Activated CD4-positive, alpha-beta T cell treated with anti-CD3 and anti-CD28 coated beads, Interleukin-2, amount 50 U/mL, for 4 hours (primary cell): Measurements from ENCODE around the gene ZC3H15.

Source experiments
- DNase-seq, 2 experiments: peaks; one replicate each; pipeline ENCODE4 v3.0.0-alpha.2; 2020

Gene ZC3H15

GRCh38 chr2:186546846-186547245 lies 60.8 kb downstream of the ZC3H15 start:
- no peak for DNase-seq

- no peak for DNase-seq
Measured at GRCh38 chr2:186551323-186552050, 65.4 kb downstream of the ZC3H15 start.

- DNase-seq, result no peak
Measured at GRCh38 chr2:186554429-186554828, 68.4 kb downstream of the ZC3H15 start.

GRCh38 chr2:186554850-186555671 lies 69.0 kb downstream of the ZC3H15 start:
- no peak for DNase-seq

GRCh38 chr2:186558512-186559276 lies 72.6 kb downstream of the ZC3H15 start:
- no peak for DNase-seq
